ENCODE results near the gene ARSJ.

The ARSJ gene

GRCh38 chr4:113957956-113958355 is 21.5 kb downstream of the ARSJ start:
- ChIA-PET POLR2A (no interaction called here), CTCF (no interaction called here)
- H3K36me3 ChIP-seq (ENCODE audit: control insufficient read depth in 4 of 4, insufficient read depth in 4 of 4, low read length in 3 of 4): no peaks in the 10 kb centered on the region
- DNase-seq: no peak
- peaks cover 0 to 4% (median 0%) of the 10 kb centered on the region in 5 experiments for H3K9me3 ChIP-seq (ENCODE audit: control extremely low read depth in 1 of 5, control insufficient read depth in 4 of 5, insufficient read depth in 2 of 5, low read depth in 1 of 5, low read length in 4 of 5)
- H3K27me3 ChIP-seq (replicated peaks in 2 of 5; ENCODE audit: control insufficient read depth in 4 of 5, insufficient read depth in 5 of 5, low read length in 4 of 5): peaks cover 0 to 4% (median 0%) of the 10 kb centered on the region in 5 experiments
- no CpG with 5 or more reads among the region's 3 CpGs for WGBS (ENCODE audit: insufficient coverage)
- no peak overlapping the region for H3K27ac ChIP-seq (ENCODE audit: insufficient read depth in 1 of 2, low read depth in 1 of 2, low read length in 2 of 2, poor library complexity in 1 of 2, severe bottlenecking in 2 of 2)
- H3K4me3 ChIP-seq (ENCODE audit: control insufficient read depth in 1 of 7, extremely low read depth in 1 of 7, insufficient read depth in 4 of 7, low read depth in 2 of 7, low read length in 6 of 7): no peak overlapping the region
- no peaks in the 10 kb centered on the region for H3K4me1 ChIP-seq (ENCODE audit: control extremely low read depth in 1 of 4, control insufficient read depth in 4 of 4, insufficient read depth in 4 of 4, low read length in 3 of 4)

GRCh38 chr4:113955948-113956347 is 23.5 kb downstream of the ARSJ start:
- Histone ChIP-seq H3K4me3 (ENCODE audit: control insufficient read depth in 1 of 7, extremely low read depth in 1 of 7, insufficient read depth in 4 of 7, low read depth in 2 of 7, low read length in 6 of 7) (no peak overlapping the region), H3K27me3 (replicated peaks in 2 of 5; ENCODE audit: control insufficient read depth in 4 of 5, insufficient read depth in 5 of 5, low read length in 4 of 5) (peaks cover 0 to 6% (median 2%) of the 10 kb centered on the region in 5 experiments), H3K36me3 (ENCODE audit: control insufficient read depth in 4 of 4, insufficient read depth in 4 of 4, low read length in 3 of 4) (no peaks in the 10 kb centered on the region), H3K4me1 (ENCODE audit: control extremely low read depth in 1 of 4, control insufficient read depth in 4 of 4, insufficient read depth in 4 of 4, low read length in 3 of 4) (no peaks in the 10 kb centered on the region), H3K9me3 (ENCODE audit: control extremely low read depth in 1 of 5, control insufficient read depth in 4 of 5, insufficient read depth in 2 of 5, low read depth in 1 of 5, low read length in 4 of 5) (no peaks in the 10 kb centered on the region), H3K27ac (ENCODE audit: insufficient read depth in 1 of 2, low read depth in 1 of 2, low read length in 2 of 2, poor library complexity in 1 of 2, severe bottlenecking in 2 of 2) (no peak overlapping the region)
- ChIA-PET POLR2A (no interaction called here), CTCF (interaction anchor here (1.9 kb wide), 1 partner anchor 428 kb away, joined by 6 read pairs; no protein-coding TSS in a partner anchor)
- WGBS (ENCODE audit: insufficient coverage): no CpG with 5 or more reads among the region's 3 CpGs
- no peak for DNase-seq

GRCh38 chr4:113955411-113955810 is 24.0 kb downstream of the ARSJ start:
- Histone ChIP-seq H3K27ac (ENCODE audit: insufficient read depth in 1 of 2, low read depth in 1 of 2, low read length in 2 of 2, poor library complexity in 1 of 2, severe bottlenecking in 2 of 2) (no peak overlapping the region), H3K27me3 (replicated peaks in 2 of 5; ENCODE audit: control insufficient read depth in 4 of 5, insufficient read depth in 5 of 5, low read length in 4 of 5) (peaks cover 0 to 6% (median 2%) of the 10 kb centered on the region in 5 experiments), H3K4me3 (ENCODE audit: control insufficient read depth in 1 of 7, extremely low read depth in 1 of 7, insufficient read depth in 4 of 7, low read depth in 2 of 7, low read length in 6 of 7) (no peak overlapping the region), H3K36me3 (ENCODE audit: control insufficient read depth in 4 of 4, insufficient read depth in 4 of 4, low read length in 3 of 4) (no peaks in the 10 kb centered on the region), H3K9me3 (ENCODE audit: control extremely low read depth in 1 of 5, control insufficient read depth in 4 of 5, insufficient read depth in 2 of 5, low read depth in 1 of 5, low read length in 4 of 5) (no peaks in the 10 kb centered on the region), H3K4me1 (ENCODE audit: control extremely low read depth in 1 of 4, control insufficient read depth in 4 of 4, insufficient read depth in 4 of 4, low read length in 3 of 4) (no peaks in the 10 kb centered on the region)
- no peak for DNase-seq
- WGBS (ENCODE audit: insufficient coverage): 80% methylated on average over 1 of the region's 3 CpGs
- ChIA-PET CTCF (interaction anchor here (1.9 kb wide), 1 partner anchor 428 kb away, joined by 6 read pairs; no protein-coding TSS in a partner anchor), POLR2A (interaction anchor here (0.7 kb wide), 1 partner anchor 1043 kb away, joined by 4 read pairs; no protein-coding TSS in a partner anchor)

- Histone ChIP-seq H3K36me3 (ENCODE audit: control insufficient read depth in 4 of 4, insufficient read depth in 4 of 4, low read length in 3 of 4) (no peaks in the 10 kb centered on the region), H3K27ac (ENCODE audit: insufficient read depth in 1 of 2, low read depth in 1 of 2, low read length in 2 of 2, poor library complexity in 1 of 2, severe bottlenecking in 2 of 2) (no peak overlapping the region), H3K9me3 (ENCODE audit: control extremely low read depth in 1 of 5, control insufficient read depth in 4 of 5, insufficient read depth in 2 of 5, low read depth in 1 of 5, low read length in 4 of 5) (no peaks in the 10 kb centered on the region), H3K4me3 (ENCODE audit: control insufficient read depth in 1 of 7, extremely low read depth in 1 of 7, insufficient read depth in 4 of 7, low read depth in 2 of 7, low read length in 6 of 7) (no peak overlapping the region), H3K27me3 (replicated peaks in 2 of 5; ENCODE audit: control insufficient read depth in 4 of 5, insufficient read depth in 5 of 5, low read length in 4 of 5) (peaks cover 0 to 6% (median 2%) of the 10 kb centered on the region in 5 experiments), H3K4me1 (ENCODE audit: control extremely low read depth in 1 of 4, control insufficient read depth in 4 of 4, insufficient read depth in 4 of 4, low read length in 3 of 4) (no peaks in the 10 kb centered on the region)
- ChIA-PET POLR2A (no interaction called here), CTCF (no interaction called here)
- WGBS (ENCODE audit: insufficient coverage): no CpG with 5 or more reads among the region's 1 CpG
- DNase-seq: no peak
Observed at GRCh38 chr4:113953888-113954287, 25.6 kb downstream of the ARSJ start.

- WGBS (ENCODE audit: insufficient coverage): 38% methylated on average over 8 of the region's 9 CpGs
- no peaks in the 10 kb centered on the region for H3K9me3 ChIP-seq (ENCODE audit: control extremely low read depth in 1 of 5, control insufficient read depth in 4 of 5, insufficient read depth in 2 of 5, low read depth in 1 of 5, low read length in 4 of 5)
- peak; percentile 46 to 69 (median 58) for DNase-seq
- H3K36me3 ChIP-seq (ENCODE audit: control insufficient read depth in 4 of 4, insufficient read depth in 4 of 4, low read length in 3 of 4): no peaks in the 10 kb centered on the region
- ChIA-PET CTCF (interaction anchor here (0.7 to 1.4 kb wide), 6 partner anchors 21 to 558 kb away, joined by 3 read pairs; no protein-coding TSS in a partner anchor), POLR2A (no interaction called here)
- H3K27me3 ChIP-seq (replicated peaks in 2 of 5; ENCODE audit: control insufficient read depth in 4 of 5, insufficient read depth in 5 of 5, low read length in 4 of 5): peaks cover 0 to 6% (median 2%) of the 10 kb centered on the region in 5 experiments
- no peak overlapping the region for H3K27ac ChIP-seq (ENCODE audit: insufficient read depth in 1 of 2, low read depth in 1 of 2, low read length in 2 of 2, poor library complexity in 1 of 2, severe bottlenecking in 2 of 2)
- no peaks in the 10 kb centered on the region for H3K4me1 ChIP-seq (ENCODE audit: control extremely low read depth in 1 of 4, control insufficient read depth in 4 of 4, insufficient read depth in 4 of 4, low read length in 3 of 4)
- H3K4me3 ChIP-seq (ENCODE audit: control insufficient read depth in 1 of 7, extremely low read depth in 1 of 7, insufficient read depth in 4 of 7, low read depth in 2 of 7, low read length in 6 of 7): no peak overlapping the region
Observed at GRCh38 chr4:113952452-113953029, 26.9 kb downstream of the ARSJ start.

- Histone ChIP-seq H3K36me3 (ENCODE audit: control insufficient read depth in 4 of 4, insufficient read depth in 4 of 4, low read length in 3 of 4) (no peaks in the 10 kb centered on the region), H3K9me3 (ENCODE audit: control extremely low read depth in 1 of 5, control insufficient read depth in 4 of 5, insufficient read depth in 2 of 5, low read depth in 1 of 5, low read length in 4 of 5) (no peaks in the 10 kb centered on the region), H3K4me3 (ENCODE audit: control insufficient read depth in 1 of 7, extremely low read depth in 1 of 7, insufficient read depth in 4 of 7, low read depth in 2 of 7, low read length in 6 of 7) (no peak overlapping the region), H3K27me3 (replicated peaks in 2 of 5; ENCODE audit: control insufficient read depth in 4 of 5, insufficient read depth in 5 of 5, low read length in 4 of 5) (peaks cover 0 to 6% (median 2%) of the 10 kb centered on the region in 5 experiments), H3K27ac (ENCODE audit: insufficient read depth in 1 of 2, low read depth in 1 of 2, low read length in 2 of 2, poor library complexity in 1 of 2, severe bottlenecking in 2 of 2) (no peak overlapping the region), H3K4me1 (ENCODE audit: control extremely low read depth in 1 of 4, control insufficient read depth in 4 of 4, insufficient read depth in 4 of 4, low read length in 3 of 4) (no peaks in the 10 kb centered on the region)
- ChIA-PET POLR2A (no interaction called here), CTCF (interaction anchor here (0.6 to 1.2 kb wide), 4 partner anchors 12 to 431 kb away, joined by 3 read pairs; no protein-coding TSS in a partner anchor)
- WGBS (ENCODE audit: insufficient coverage): 96% methylated on average over 4 of the region's 6 CpGs
- no peak for DNase-seq
Observed at GRCh38 chr4:113951263-113951662, 28.2 kb downstream of the ARSJ start.

GRCh38 chr4:113950207-113950606 is 29.2 kb downstream of the ARSJ start:
- Histone ChIP-seq H3K4me3 (ENCODE audit: control insufficient read depth in 1 of 7, extremely low read depth in 1 of 7, insufficient read depth in 4 of 7, low read depth in 2 of 7, low read length in 6 of 7) (no peak overlapping the region), H3K27me3 (replicated peaks in 2 of 5; ENCODE audit: control insufficient read depth in 4 of 5, insufficient read depth in 5 of 5, low read length in 4 of 5) (peaks cover 0 to 6% (median 0%) of the 10 kb centered on the region in 5 experiments), H3K27ac (ENCODE audit: insufficient read depth in 1 of 2, low read depth in 1 of 2, low read length in 2 of 2, poor library complexity in 1 of 2, severe bottlenecking in 2 of 2) (no peak overlapping the region), H3K36me3 (ENCODE audit: control insufficient read depth in 4 of 4, insufficient read depth in 4 of 4, low read length in 3 of 4) (no peaks in the 10 kb centered on the region), H3K4me1 (ENCODE audit: control extremely low read depth in 1 of 4, control insufficient read depth in 4 of 4, insufficient read depth in 4 of 4, low read length in 3 of 4) (no peaks in the 10 kb centered on the region), H3K9me3 (ENCODE audit: control extremely low read depth in 1 of 5, control insufficient read depth in 4 of 5, insufficient read depth in 2 of 5, low read depth in 1 of 5, low read length in 4 of 5) (no peaks in the 10 kb centered on the region)
- CTCF ChIA-PET: interaction anchor here (1.0 to 1.8 kb wide), 5 partner anchors 10 to 435 kb away, joined by 3 to 6 read pairs (median 3); no protein-coding TSS in a partner anchor
- no peak for DNase-seq
- POLR2A ChIA-PET: no interaction called here
